ENCODE data around the gene FRMD6.

- TF ChIP-seq CTCF (IDR thresholded peaks at IDR 0.05) (no peak), EZH2 (IDR thresholded peaks at IDR 0.05) (no peak)
Observed at GRCh38 chr14:51733147-51733546, 81.4 kb downstream of the FRMD6 start.

Measured in neural progenitor cell (in vitro differentiated cells).